ENCODE data around the gene NFATC3. TPM values are rescaled to one million over a fixed set of nuclear protein-coding genes. Genes with fewer than 3 reads are reported as not detected.

Gene NFATC3
- total RNA-seq, 1 donor from 2014 or later: 34.2 TPM

- no peaks in the 10 kb centered on the region for H3K9me3 ChIP-seq (ENCODE audit: low read depth)
- H3K4me2 ChIP-seq: no peak overlapping the region
- no peak overlapping the region for H3K27ac ChIP-seq
- H3F3A ChIP-seq (ENCODE audit: low read depth): no peaks in the 10 kb centered on the region
- peaks cover 4% of the 10 kb centered on the region for H3K36me3 ChIP-seq
- H2AFZ ChIP-seq (replicated peaks): no peak overlapping the region
- Mint-ChIP-seq H3K4me3 (no peak overlapping the region), H3K4me1 (peaks cover 3% of the 10 kb centered on the region), H3K36me3 (peaks cover 2% of the 10 kb centered on the region), H3K27me3 (ENCODE audit: insufficient read depth, low read depth) (no peaks in the 10 kb centered on the region), H3K9me3 (no peaks in the 10 kb centered on the region), H3K27ac (no peak overlapping the region)
- no peak overlapping the region for H3K9ac ChIP-seq
- H4K20me1 ChIP-seq (ENCODE audit: low read depth): peaks cover 80% of the 10 kb centered on the region
- H3K4me1 ChIP-seq: peaks cover 4% of the 10 kb centered on the region
- peak; percentile 32 for DNase-seq (ENCODE audit: low spot score)
- H3K4me3 ChIP-seq: no peak overlapping the region
- no peaks in the 10 kb centered on the region for H3K27me3 ChIP-seq
- peaks cover 100% of the 10 kb centered on the region for H3K79me2 ChIP-seq (ENCODE audit: low read depth)
- TF ChIP-seq EZH2 (IDR thresholded peaks at IDR 0.05): no peak
- peak; percentile 50 for TF ChIP-seq CTCF (IDR thresholded peaks at IDR 0.05)
Observed at GRCh38 chr16:68093816-68094613, 8.8 kb downstream of the NFATC3 start.

DNA sequence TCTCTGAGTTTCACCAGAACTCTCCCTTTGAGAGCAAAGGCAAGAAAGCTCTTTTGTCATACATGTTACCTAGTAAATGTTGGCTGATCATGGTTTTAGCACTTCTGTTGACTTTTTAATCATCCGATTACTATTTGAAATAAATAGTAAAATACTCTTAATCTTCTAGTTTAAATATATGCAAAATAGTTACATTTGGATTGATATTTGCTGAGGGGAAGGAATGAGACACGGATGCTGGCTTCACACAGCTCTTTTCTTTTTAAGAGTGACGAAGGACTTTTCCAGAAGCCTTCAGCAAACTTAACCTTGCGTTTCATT, 9.4 kb downstream of the NFATC3 start:
- H3K27me3 ChIP-seq: no peaks in the 10 kb centered on the region
- DNase-seq (ENCODE audit: low spot score): no peak
- peaks cover 4% of the 10 kb centered on the region for H3K36me3 ChIP-seq
- Mint-ChIP-seq H3K4me3 (no peak overlapping the region), H3K36me3 (peaks cover 4% of the 10 kb centered on the region), H3K27me3 (ENCODE audit: insufficient read depth, low read depth) (no peaks in the 10 kb centered on the region), H3K9me3 (no peaks in the 10 kb centered on the region), H3K4me1 (peaks cover 2% of the 10 kb centered on the region), H3K27ac (no peak overlapping the region)
- H3K9me3 ChIP-seq (ENCODE audit: low read depth): no peaks in the 10 kb centered on the region
- H3F3A ChIP-seq (ENCODE audit: low read depth): no peaks in the 10 kb centered on the region
- H3K4me3 ChIP-seq: no peak overlapping the region
- H3K79me2 ChIP-seq (ENCODE audit: low read depth): peaks cover 100% of the 10 kb centered on the region
- peaks cover 74% of the 10 kb centered on the region for H4K20me1 ChIP-seq (ENCODE audit: low read depth)
- H3K27ac ChIP-seq: no peak overlapping the region
- no peak overlapping the region for H2AFZ ChIP-seq (replicated peaks)
- H3K4me2 ChIP-seq: no peak overlapping the region
- H3K4me1 ChIP-seq: peaks cover 4% of the 10 kb centered on the region
- H3K9ac ChIP-seq: no peak overlapping the region
- TF ChIP-seq EZH2 (IDR thresholded peaks at IDR 0.05): no peak
- TF ChIP-seq EZH2phosphoT487 (IDR thresholded peaks at IDR 0.05): no peak
- no peak for TF ChIP-seq CTCF (IDR thresholded peaks at IDR 0.05)

DNA sequence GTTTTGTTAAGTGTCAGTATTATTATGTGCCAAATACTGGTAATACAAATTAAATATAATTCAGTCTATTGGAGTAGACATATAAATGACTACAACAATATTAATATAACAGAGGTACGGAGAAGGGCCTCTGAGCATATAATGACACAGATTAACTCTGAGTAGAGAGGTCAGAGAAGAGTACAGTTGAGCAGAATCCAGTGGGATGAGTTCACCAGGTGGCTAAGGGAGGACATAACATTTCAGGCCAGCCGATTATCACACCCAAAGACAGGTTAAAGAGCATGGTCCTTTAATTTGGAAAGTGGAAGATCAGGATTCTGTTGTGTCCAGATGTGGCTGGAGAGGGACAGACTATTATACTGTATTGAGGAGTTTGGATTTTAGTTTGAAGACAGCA, 11.3 kb downstream of the NFATC3 start:
- H3K27ac ChIP-seq: no peak overlapping the region
- H3K36me3 Mint-ChIP-seq: peaks cover 8% of the 10 kb centered on the region
- peaks cover 4% of the 10 kb centered on the region for H3K36me3 ChIP-seq
- TF ChIP-seq EZH2 (IDR thresholded peaks at IDR 0.05) (no peak), CTCF (IDR thresholded peaks at IDR 0.05) (no peak), EZH2phosphoT487 (IDR thresholded peaks at IDR 0.05) (no peak)
- no peak for DNase-seq (ENCODE audit: low spot score)
- H4K20me1 ChIP-seq (ENCODE audit: low read depth): peaks cover 57% of the 10 kb centered on the region
- no peak overlapping the region for H3K9ac ChIP-seq
- peaks cover 100% of the 10 kb centered on the region for H3K79me2 ChIP-seq (ENCODE audit: low read depth)
- H3K9me3 Mint-ChIP-seq: peaks cover 5% of the 10 kb centered on the region
- no peaks in the 10 kb centered on the region for H3F3A ChIP-seq (ENCODE audit: low read depth)
- no peak overlapping the region for H2AFZ ChIP-seq (replicated peaks)
- no peak overlapping the region for H3K4me3 ChIP-seq
- H3K27me3 Mint-ChIP-seq (ENCODE audit: insufficient read depth, low read depth): no peaks in the 10 kb centered on the region
- H3K27ac Mint-ChIP-seq: no peak overlapping the region
- peaks cover under 1% of the 10 kb centered on the region for H3K4me1 ChIP-seq
- no peaks in the 10 kb centered on the region for H3K9me3 ChIP-seq (ENCODE audit: low read depth)
- H3K4me2 ChIP-seq: no peak overlapping the region
- H3K27me3 ChIP-seq: no peaks in the 10 kb centered on the region
- H3K4me3 Mint-ChIP-seq: no peak overlapping the region
- no peaks in the 10 kb centered on the region for H3K4me1 Mint-ChIP-seq

Measured in neural progenitor cell (in vitro differentiated cells).